Effector CD8-positive, alpha-beta T cell (primary cell): Measurements from ENCODE around the gene CHAMP1.
A peak's percentile ranks its signal among the peaks of the same experiment; 100 is the strongest.
"Not testable (repeated sequence)": the region's sequence is repeated elsewhere in the genome, so short reads cannot be mapped to it uniquely, and the experiment has no call there.

Experiments used
- DNase-seq: peaks from one replicate; lab custom pipeline; 2025; lab: John Stamatoyannopoulos, UW

CHAMP1 gene

GRCh38 chr13:114333881-114334280, 19.6 kb downstream of the CHAMP1 start:
- not testable (repeated sequence) for DNase-seq

- no peak for DNase-seq
These were observed 20.2 kb downstream of the CHAMP1 start for GRCh38 chr13:114334305-114335053.

GRCh38 chr13:114336457-114336856, 22.2 kb downstream of the CHAMP1 start:
- DNase-seq: not testable (repeated sequence)

- no peak for DNase-seq
These were observed 24.7 kb downstream of the CHAMP1 start for GRCh38 chr13:114338959-114339358.

- DNase-seq: peak; percentile 8
These were observed 25.7 kb downstream of the CHAMP1 start for GRCh38 chr13:114339857-114340534.

- DNase-seq: no peak
These were observed 26.9 kb downstream of the CHAMP1 start for GRCh38 chr13:114341003-114341777.

- not testable (repeated sequence) for DNase-seq
These were observed 33.0 kb downstream of the CHAMP1 start for GRCh38 chr13:114347256-114347655.

- DNase-seq: not testable (repeated sequence)
These were observed 38.5 kb downstream of the CHAMP1 start for GRCh38 chr13:114352763-114353162.

GRCh38 chr13:114353382-114353781, 39.1 kb downstream of the CHAMP1 start:
- not testable (repeated sequence) for DNase-seq
